HepG2 (cell line): Measurements from ENCODE around the gene DCP1B. TPM values are rescaled to one million over a fixed set of nuclear protein-coding genes. Genes with fewer than 3 reads are reported as not detected.

Source experiments
- DDIT3 ChIP-seq: sonication (generic); formaldehyde crosslinking; IDR thresholded peaks from 2 replicates; pipeline ENCODE4 v1.4.0; 2020; ENCODE audit warnings: mild to moderate bottlenecking, missing genetic modification reagents
- GPN1 ChIP-seq: sonication (generic); formaldehyde crosslinking; IDR thresholded peaks from 2 replicates; pipeline ENCODE4 v1.5.1; 2020; ENCODE audit warnings: missing genetic modification reagents, borderline replicate concordance
- HNRNPK ChIP-seq: fragments of 200-400 bp; formaldehyde crosslinking; IDR thresholded peaks from 2 replicates; pipeline ENCODE4 v1.6.1; 2018; ENCODE audit warnings: low read length, low read depth, moderate library complexity, mild to moderate bottlenecking; ENCODE audit not compliant: poor library complexity, severe bottlenecking
- JARID2 ChIP-seq: sonication (generic); formaldehyde crosslinking; IDR thresholded peaks from 2 replicates; pipeline ENCODE4 v1.8.1; 2023; ENCODE audit warnings: missing genetic modification reagents, inconsistent platforms; ENCODE audit not compliant: insufficient replicate concordance
- KIAA2018 ChIP-seq: sonication (generic); formaldehyde crosslinking; IDR thresholded peaks from 2 replicates; pipeline ENCODE4 v1.5.0; 2020; ENCODE audit warnings: mild to moderate bottlenecking, missing genetic modification reagents, borderline replicate concordance
- KMT2B ChIP-seq: IDR thresholded peaks from 2 replicates; pipeline ENCODE4 v1.6.1; 2016; ENCODE audit warnings: missing genetic modification reagents, missing compliant biosample characterization
- MTA3 ChIP-seq: sonication (generic); formaldehyde crosslinking; IDR thresholded peaks from 2 replicates; pipeline ENCODE4 v1.4.0; 2020; ENCODE audit warnings: missing genetic modification reagents
- NFKB2 ChIP-seq: sonication (generic); formaldehyde crosslinking; IDR thresholded peaks from 2 replicates; pipeline ENCODE4 v1.4.0; 2020; ENCODE audit warnings: missing genetic modification reagents, borderline replicate concordance
- PCBP1 ChIP-seq: fragments of 200-400 bp; formaldehyde crosslinking; IDR thresholded peaks from 2 replicates; pipeline ENCODE4 v1.6.1; 2017; ENCODE audit warnings: mild to moderate bottlenecking, low read depth, low read length, borderline replicate concordance
- PCBP2 ChIP-seq: fragments of 200-400 bp; formaldehyde crosslinking; optimal IDR thresholded peaks from 2 replicates; pipeline ENCODE3; 2018; ENCODE audit warnings: low read length, low read depth; ENCODE audit not compliant: poor library complexity, severe bottlenecking
- SP140L ChIP-seq: sonication (generic); formaldehyde crosslinking; IDR thresholded peaks from 2 replicates; pipeline ENCODE4 v1.4.0; 2020; ENCODE audit warnings: missing genetic modification reagents, borderline replicate concordance
- TAF15 ChIP-seq: fragments of 200-400 bp; formaldehyde crosslinking; IDR thresholded peaks from one replicate; pipeline ENCODE4 v1.6.1; 2018; ENCODE audit warnings: mild to moderate bottlenecking, low read depth, low read length; ENCODE audit not compliant: poor library complexity, severe bottlenecking
- TP53 ChIP-seq: sonication (generic); formaldehyde crosslinking; conservative IDR thresholded peaks from 2 replicates; pipeline ENCODE4 v1.4.0; 2020; ENCODE audit warnings: missing genetic modification reagents
- ZNF235 ChIP-seq: sonication (generic); formaldehyde crosslinking; IDR thresholded peaks from 2 replicates; pipeline ENCODE4 v1.8.1; 2023; ENCODE audit warnings: mild to moderate bottlenecking, missing genetic modification reagents, borderline replicate concordance
- ZNF563 ChIP-seq: sonication (generic); formaldehyde crosslinking; IDR thresholded peaks from 2 replicates; pipeline ENCODE4 v1.8.0; 2022; ENCODE audit warnings: mild to moderate bottlenecking, moderate library complexity, missing genetic modification reagents
- ZNF607 ChIP-seq: sonication (generic); formaldehyde crosslinking; IDR thresholded peaks from 2 replicates; pipeline ENCODE4 v1.5.1; 2020; ENCODE audit warnings: missing genetic modification reagents, mild to moderate bottlenecking, borderline replicate concordance
- ZNF720 ChIP-seq: sonication (generic); formaldehyde crosslinking; IDR thresholded peaks from 2 replicates; pipeline ENCODE4 v1.4.0; 2020; ENCODE audit warnings: missing genetic modification reagents
- polyA plus RNA-seq, 8 experiments: library from polyadenylated mRNA; depleted of rRNA in 3 of 8; stranded (reverse) in 7 of 8; unstranded in 1 of 8; fragments of >200 nt; fragmentation: Illumina TruSeq in 4 of 8; extraction: Trizol in 4 of 8; gene quantifications; 2 replicates each; pipeline versions ENCODE4 v1.2.1 to v1.2.3, GENCODE V29; 2011 to 2016; ENCODE audit warnings: low read depth in 4 of 8, missing spikeins in 1 of 8, mixed read lengths in 1 of 8; ENCODE audit not compliant: insufficient read depth in 1 of 8
- total RNA-seq, 5 experiments: library from RNA; depleted of rRNA; stranded (reverse); fragments of >200 nt; fragmentation: Illumina TruSeq; extraction: Trizol; gene quantifications; 2 replicates each; pipeline ENCODE4 v1.2.3, GENCODE V29; 2016; ENCODE audit warnings: low read depth in 1 of 5

Gene DCP1B
- total and polyA plus RNA-seq, 2 of the 13 experiments (the other 11 are each of a cell fraction or from before 2014, with no cell fraction given): 11.4 to 27.2 TPM

GRCh38 chr12:1929985-1930802 lies 74.1 kb downstream of the DCP1B start (continued):
- TF ChIP-seq TAF15 (no peak), HNRNPK (peak; percentile 57), GPN1 (CRISPR knock-in tag) (no peak), DDIT3 (CRISPR knock-in tag) (no peak), ZNF563 (CRISPR knock-in tag) (no peak), ZNF720 (CRISPR knock-in tag) (no peak), SP140L (CRISPR knock-in tag) (no peak), PCBP1 (0 out of 2 replicates have a peak, but pooled peaks have one; percentile 50), JARID2 (CRISPR knock-in tag) (no peak), PCBP2 (peak; percentile 60), KIAA2018 (CRISPR knock-in tag) (no peak), ZNF607 (CRISPR knock-in tag) (no peak), MTA3 (CRISPR knock-in tag) (no peak), NFKB2 (CRISPR knock-in tag) (no peak), ZNF235 (CRISPR knock-in tag) (no peak), KMT2B (CRISPR knock-in tag) (no peak), TP53 (CRISPR knock-in tag) (no peak)
